Smooth muscle cell (in vitro differentiated cells): ENCODE data around the gene ABL2. TPM values are rescaled to one million over a fixed set of nuclear protein-coding genes. Genes with fewer than 3 reads are reported as not detected.
"Not testable (repeated sequence)": the region's sequence is repeated elsewhere in the genome, so short reads cannot be mapped to it uniquely, and the experiment has no call there.

Experiments used
- DNase-seq: peaks from one replicate; lab custom pipeline; 2025; ENCODE audit not compliant: unreplicated experiment; lab: John Stamatoyannopoulos, UW
- H2AFZ ChIP-seq: fragments of 200-600 bp; sonication (generic); 2 replicates; pipeline ENCODE4 v1.6.0; 2016; ENCODE audit warnings: antibody characterized with exemption, low read depth, mild to moderate bottlenecking
- H3F3A ChIP-seq: fragments of 200-600 bp; sonication (generic); 2 replicates; pipeline ENCODE4 v1.6.0; 2017; ENCODE audit warnings: antibody characterized with exemption, low read depth
- H3K27ac ChIP-seq: fragments of 200-600 bp; sonication (generic); 2 replicates; pipeline ENCODE4 v1.5.1; 2016; ENCODE audit warnings: low read depth, mild to moderate bottlenecking
- H3K27me3 ChIP-seq: fragments of 200-600 bp; sonication (generic); 2 replicates; pipeline ENCODE4 v1.6.1; 2016; ENCODE audit warnings: low read depth, mild to moderate bottlenecking
- H3K36me3 ChIP-seq: fragments of 200-600 bp; sonication (generic); 2 replicates; pipeline ENCODE4 v1.5.1; 2016; ENCODE audit warnings: low read depth
- H3K4me1 ChIP-seq: fragments of 200-600 bp; sonication (generic); 2 replicates; pipeline ENCODE4 v1.5.1; 2016; ENCODE audit warnings: low read depth
- H3K4me2 ChIP-seq: fragments of 200-600 bp; sonication (generic); 2 replicates; pipeline ENCODE4 v1.6.0; 2016; ENCODE audit warnings: mild to moderate bottlenecking
- H3K4me3 ChIP-seq: fragments of 200-600 bp; sonication (generic); 2 replicates; pipeline ENCODE4 v1.5.1; 2016; ENCODE audit warnings: mild to moderate bottlenecking
- H3K79me2 ChIP-seq: fragments of 200-600 bp; sonication (generic); 2 replicates; pipeline ENCODE4 v1.6.0; 2016; ENCODE audit warnings: low read depth, mild to moderate bottlenecking
- H3K9ac ChIP-seq: fragments of 200-600 bp; sonication (generic); 2 replicates; pipeline ENCODE4 v1.6.0; 2016; ENCODE audit warnings: low read depth
- H3K9me3 ChIP-seq: fragments of 200-600 bp; sonication (generic); replicated peaks from 2 replicates; pipeline ENCODE4 v1.5.1; 2016; ENCODE audit warnings: low read depth
- H4K20me1 ChIP-seq: fragments of 200-600 bp; sonication (generic); 2 replicates; pipeline ENCODE4 v1.6.0; 2016; ENCODE audit warnings: low read depth
- WGBS: methylation state at CpG from one replicate; pipeline ENCODE4 v1.1.7; 2016; ENCODE audit warnings: low lambda C conversion rate; 5-methylcytosine and 5-hydroxymethylcytosine counted together
- polyA plus RNA-seq: library from polyadenylated mRNA; unstranded; fragments of >200 nt; fragmentation: Nextera tagmentation; extraction: Ambion mirVana; gene quantifications from 2 replicates; pipeline ENCODE4 v1.2.1, GENCODE V29; 2016
- total RNA-seq: library from RNA; depleted of rRNA; stranded (reverse); fragments of >200 nt; gene quantifications from 2 replicates; pipeline ENCODE4 v1.2.3, GENCODE V29; 2014
- TF ChIP-seq, protein P1 (sequence below): fragments of 200-600 bp; sonication (generic); IDR thresholded peaks from 2 replicates; pipeline ENCODE4 v1.5.1; 2017; ENCODE audit warnings: borderline replicate concordance, mild to moderate bottlenecking, antibody characterized with exemption; ENCODE audit not compliant: insufficient read depth, poor library complexity, severe bottlenecking

The ABL2 gene
- total and polyA plus RNA-seq, 2 experiments from 2014 or later: 16.5 to 56.5 TPM

DNA sequence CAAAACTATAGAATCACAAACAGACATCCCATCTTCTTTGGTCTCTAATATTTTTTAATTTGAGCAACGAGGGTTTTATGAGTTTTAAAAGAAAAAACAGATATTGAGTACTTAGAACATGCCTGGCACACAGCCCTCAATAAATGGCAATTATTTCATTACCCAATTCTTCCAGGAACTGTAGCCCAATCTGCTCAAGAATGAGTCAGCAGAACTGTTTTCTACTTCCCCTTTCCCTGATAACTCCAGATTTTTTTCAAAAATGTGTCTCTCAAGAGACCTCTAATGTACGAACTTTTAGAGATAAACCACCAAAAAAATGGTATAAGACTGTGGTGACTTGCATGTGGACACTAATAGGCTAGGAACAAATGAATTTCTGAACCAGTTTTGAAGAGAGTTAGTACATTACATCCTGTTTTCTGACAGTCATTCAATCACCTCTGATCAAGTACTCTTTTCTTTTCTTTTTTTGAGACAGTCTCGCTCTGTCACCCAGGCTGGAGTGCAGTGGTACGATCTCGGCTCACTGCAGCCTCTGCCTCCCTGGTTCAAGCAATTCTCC, 11.5 kb downstream of the ABL2 start:
- H3K9me3 ChIP-seq: no peaks in the 10 kb centered on the region
- no peak overlapping the region for H3K4me3 ChIP-seq
- peaks cover 30% of the 10 kb centered on the region for H4K20me1 ChIP-seq
- H3K27me3 ChIP-seq: no peaks in the 10 kb centered on the region
- no peak overlapping the region for H3K4me2 ChIP-seq
- H3K9ac ChIP-seq: no peak overlapping the region
- TF ChIP-seq, protein P1, sequence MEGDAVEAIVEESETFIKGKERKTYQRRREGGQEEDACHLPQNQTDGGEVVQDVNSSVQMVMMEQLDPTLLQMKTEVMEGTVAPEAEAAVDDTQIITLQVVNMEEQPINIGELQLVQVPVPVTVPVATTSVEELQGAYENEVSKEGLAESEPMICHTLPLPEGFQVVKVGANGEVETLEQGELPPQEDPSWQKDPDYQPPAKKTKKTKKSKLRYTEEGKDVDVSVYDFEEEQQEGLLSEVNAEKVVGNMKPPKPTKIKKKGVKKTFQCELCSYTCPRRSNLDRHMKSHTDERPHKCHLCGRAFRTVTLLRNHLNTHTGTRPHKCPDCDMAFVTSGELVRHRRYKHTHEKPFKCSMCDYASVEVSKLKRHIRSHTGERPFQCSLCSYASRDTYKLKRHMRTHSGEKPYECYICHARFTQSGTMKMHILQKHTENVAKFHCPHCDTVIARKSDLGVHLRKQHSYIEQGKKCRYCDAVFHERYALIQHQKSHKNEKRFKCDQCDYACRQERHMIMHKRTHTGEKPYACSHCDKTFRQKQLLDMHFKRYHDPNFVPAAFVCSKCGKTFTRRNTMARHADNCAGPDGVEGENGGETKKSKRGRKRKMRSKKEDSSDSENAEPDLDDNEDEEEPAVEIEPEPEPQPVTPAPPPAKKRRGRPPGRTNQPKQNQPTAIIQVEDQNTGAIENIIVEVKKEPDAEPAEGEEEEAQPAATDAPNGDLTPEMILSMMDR: no peak
- no peaks in the 10 kb centered on the region for H3F3A ChIP-seq
- no peak overlapping the region for H3K27ac ChIP-seq
- H3K79me2 ChIP-seq: peaks cover 76% of the 10 kb centered on the region
- DNase-seq: no peak
- no peaks in the 10 kb centered on the region for H3K4me1 ChIP-seq
- H3K36me3 ChIP-seq: no peaks in the 10 kb centered on the region
- 75% methylated on average over 5 of the region's 5 CpGs for WGBS
- H2AFZ ChIP-seq: no peak overlapping the region

GRCh38 chr1:179213317-179213716, 16.2 kb downstream of the ABL2 start:
- not testable (repeated sequence) for DNase-seq, H3K4me2 ChIP-seq, H3K9me3 ChIP-seq, H3F3A ChIP-seq, H2AFZ ChIP-seq, H3K4me1 ChIP-seq, H3K36me3 ChIP-seq, H3K9ac ChIP-seq, H3K4me3 ChIP-seq, H3K27me3 ChIP-seq, H3K27ac ChIP-seq
- 98% methylated on average over 3 of the region's 3 CpGs for WGBS
- H4K20me1 ChIP-seq: peaks cover 38% of the 10 kb centered on the region
- H3K79me2 ChIP-seq: peaks cover 77% of the 10 kb centered on the region

DNA sequence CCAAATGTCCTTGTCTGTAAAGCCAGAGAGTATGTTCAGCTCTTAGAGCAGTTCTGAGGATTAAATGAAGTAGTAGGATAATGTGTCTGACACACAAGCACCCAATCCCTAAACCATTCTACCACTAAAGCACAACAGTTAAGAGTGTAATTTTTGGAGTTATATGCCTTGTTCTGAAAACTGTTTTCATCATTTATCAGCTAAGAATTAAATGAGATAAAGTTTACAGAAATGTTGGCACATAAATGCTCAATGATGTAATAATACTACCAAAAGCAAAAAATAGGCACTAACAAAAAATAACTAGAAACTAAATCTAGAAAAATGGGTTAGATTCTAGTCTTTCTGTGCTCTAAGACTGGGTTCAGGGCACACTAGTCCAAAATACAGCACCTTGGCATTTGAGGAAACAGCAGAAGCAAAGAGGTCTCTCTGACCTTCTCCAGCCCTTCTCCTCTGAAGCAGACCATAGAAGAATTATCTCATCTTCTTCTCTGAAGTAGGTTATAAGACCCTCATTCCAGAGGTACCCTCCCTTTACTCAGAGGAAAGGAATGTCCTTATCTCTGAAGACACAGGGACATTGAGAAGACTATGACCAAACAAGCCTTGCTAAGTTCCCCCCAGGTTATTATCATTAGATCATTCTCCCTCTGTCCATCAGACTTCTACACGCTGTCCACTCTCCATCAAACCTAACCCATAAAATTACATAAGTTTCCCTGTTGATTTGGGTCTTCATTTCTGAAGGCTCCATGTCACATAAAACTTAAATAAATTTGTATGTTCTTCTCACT, 20.6 kb downstream of the ABL2 start:
- Histone ChIP-seq H3K27ac (no peak overlapping the region), H3K4me2 (no peak overlapping the region), H3K4me3 (no peak overlapping the region), H3K9me3 (no peaks in the 10 kb centered on the region), H3F3A (no peaks in the 10 kb centered on the region), H3K27me3 (no peaks in the 10 kb centered on the region), H2AFZ (no peak overlapping the region), H4K20me1 (peaks cover 69% of the 10 kb centered on the region), H3K79me2 (peaks cover 74% of the 10 kb centered on the region), H3K9ac (no peak overlapping the region), H3K36me3 (no peaks in the 10 kb centered on the region), H3K4me1 (no peaks in the 10 kb centered on the region)
- 59% methylated on average over 1 of the region's 1 CpG for WGBS
- DNase-seq: no peak
- TF ChIP-seq, protein P1: no peak

DNA sequence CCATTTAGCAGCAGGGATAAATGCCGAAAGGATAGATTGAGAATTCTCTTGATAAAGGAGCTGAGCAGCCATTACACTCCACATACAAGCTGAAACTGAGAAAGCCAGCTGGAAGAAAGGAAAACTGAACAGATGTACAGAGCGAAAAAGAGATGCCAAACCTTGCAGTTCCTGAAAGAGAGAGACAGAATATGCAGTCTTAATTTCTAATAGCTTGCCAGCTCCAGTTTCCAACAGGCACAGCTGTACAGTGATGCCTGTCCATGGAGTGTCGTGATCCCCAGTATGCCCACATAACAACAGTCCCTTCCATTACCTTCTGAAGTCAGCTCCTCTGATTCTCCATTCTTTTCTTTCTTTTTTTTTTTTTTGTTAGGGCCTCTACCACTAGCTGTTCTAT, 22.7 kb downstream of the ABL2 start:
- TF ChIP-seq, protein P1: no peak
- no peak overlapping the region for H3K9ac ChIP-seq
- no peak overlapping the region for H2AFZ ChIP-seq
- no peaks in the 10 kb centered on the region for H3K9me3 ChIP-seq
- DNase-seq: no peak
- H3F3A ChIP-seq: no peaks in the 10 kb centered on the region
- H3K27me3 ChIP-seq: no peaks in the 10 kb centered on the region
- H3K27ac ChIP-seq: no peak overlapping the region
- H3K4me2 ChIP-seq: no peak overlapping the region
- H3K4me1 ChIP-seq: no peaks in the 10 kb centered on the region
- no peaks in the 10 kb centered on the region for H3K36me3 ChIP-seq
- peaks cover 70% of the 10 kb centered on the region for H3K79me2 ChIP-seq
- peaks cover 70% of the 10 kb centered on the region for H4K20me1 ChIP-seq
- WGBS: 96% methylated on average over 3 of the region's 3 CpGs
- H3K4me3 ChIP-seq: no peak overlapping the region
